ENCODE measurements around the gene ZNF320. TPM values are rescaled to one million over a fixed set of nuclear protein-coding genes. Genes with fewer than 3 reads are reported as not detected.
"Not testable (repeated sequence)": the region's sequence is repeated elsewhere in the genome, so short reads cannot be mapped to it uniquely, and the experiment has no call there.

Gene ZNF320
- total RNA-seq, 1 donor from 2014 or later: 11.1 TPM

- Histone ChIP-seq H3K36me3 (peaks cover 6% of the 10 kb centered on the region), H3K27ac (replicated peaks) (peak overlapping the region; percentile 87), H3K27me3 (ENCODE audit: low read depth) (no peaks in the 10 kb centered on the region), H3K4me1 (peaks cover 26% of the 10 kb centered on the region), H3K4me3 (peak overlapping the region; percentile 90), H3K9me3 (replicated peaks) (peaks cover 19% of the 10 kb centered on the region)
- TF ChIP-seq, protein P1, sequence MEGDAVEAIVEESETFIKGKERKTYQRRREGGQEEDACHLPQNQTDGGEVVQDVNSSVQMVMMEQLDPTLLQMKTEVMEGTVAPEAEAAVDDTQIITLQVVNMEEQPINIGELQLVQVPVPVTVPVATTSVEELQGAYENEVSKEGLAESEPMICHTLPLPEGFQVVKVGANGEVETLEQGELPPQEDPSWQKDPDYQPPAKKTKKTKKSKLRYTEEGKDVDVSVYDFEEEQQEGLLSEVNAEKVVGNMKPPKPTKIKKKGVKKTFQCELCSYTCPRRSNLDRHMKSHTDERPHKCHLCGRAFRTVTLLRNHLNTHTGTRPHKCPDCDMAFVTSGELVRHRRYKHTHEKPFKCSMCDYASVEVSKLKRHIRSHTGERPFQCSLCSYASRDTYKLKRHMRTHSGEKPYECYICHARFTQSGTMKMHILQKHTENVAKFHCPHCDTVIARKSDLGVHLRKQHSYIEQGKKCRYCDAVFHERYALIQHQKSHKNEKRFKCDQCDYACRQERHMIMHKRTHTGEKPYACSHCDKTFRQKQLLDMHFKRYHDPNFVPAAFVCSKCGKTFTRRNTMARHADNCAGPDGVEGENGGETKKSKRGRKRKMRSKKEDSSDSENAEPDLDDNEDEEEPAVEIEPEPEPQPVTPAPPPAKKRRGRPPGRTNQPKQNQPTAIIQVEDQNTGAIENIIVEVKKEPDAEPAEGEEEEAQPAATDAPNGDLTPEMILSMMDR (IDR thresholded peaks at IDR 0.05; ENCODE audit: borderline replicate concordance): no peak
- intact Hi-C loops (cut with micrococcal nuclease): no loop called here
- no peak for DNase-seq
Measured at GRCh38 chr19:52943134-52943883, 45.9 kb upstream of the ZNF320 start.

DNA sequence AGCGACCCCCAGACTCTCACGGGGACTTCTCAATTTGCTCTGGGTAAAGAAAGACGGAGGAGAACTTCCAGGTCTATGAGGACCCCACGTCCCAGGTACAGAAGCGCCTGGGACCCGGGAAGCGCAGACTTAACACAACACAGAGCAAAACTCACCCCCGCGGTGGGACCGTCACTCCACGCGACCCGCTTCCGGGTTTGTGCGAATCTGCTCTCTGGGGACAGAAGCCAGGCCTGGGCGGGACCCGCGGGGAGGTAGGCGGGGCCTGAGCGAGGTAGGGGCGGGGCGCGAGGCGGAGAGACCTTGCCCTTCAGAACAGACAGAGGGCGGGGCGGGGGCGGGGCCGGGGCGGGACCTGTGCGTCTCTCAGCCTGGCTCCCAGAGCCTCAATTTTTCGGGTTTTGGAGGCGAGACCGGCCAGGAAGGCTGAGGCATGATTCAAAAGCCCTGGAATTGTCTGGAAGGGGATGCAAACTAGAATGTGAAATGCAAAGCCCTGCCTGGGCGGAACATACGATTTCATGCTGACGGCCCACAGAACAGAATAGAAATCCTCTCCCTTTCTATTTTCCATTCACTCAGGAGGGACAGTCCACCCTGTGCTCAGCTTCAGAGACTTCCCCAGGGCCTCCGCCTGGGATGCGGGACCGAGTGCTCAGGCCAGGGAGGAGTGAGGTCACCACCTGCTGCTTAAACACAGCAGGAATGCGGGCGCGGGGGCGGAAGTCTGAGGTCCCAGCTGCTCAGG lies 45.1 kb upstream of the ZNF320 start:
- H3K27ac ChIP-seq (replicated peaks): peak overlapping the region; percentile 87
- peak overlapping the region; percentile 90 for H3K4me3 ChIP-seq
- H3K27me3 ChIP-seq (ENCODE audit: low read depth): no peaks in the 10 kb centered on the region
- H3K4me1 ChIP-seq: peaks cover 26% of the 10 kb centered on the region
- TF ChIP-seq, protein P1 (IDR thresholded peaks at IDR 0.05; ENCODE audit: borderline replicate concordance): no peak
- H3K9me3 ChIP-seq (replicated peaks): peaks cover 11% of the 10 kb centered on the region
- DNase-seq: peak; percentile 94
- intact Hi-C loops (cut with micrococcal nuclease): no loop called here
- no peaks in the 10 kb centered on the region for H3K36me3 ChIP-seq

DNA sequence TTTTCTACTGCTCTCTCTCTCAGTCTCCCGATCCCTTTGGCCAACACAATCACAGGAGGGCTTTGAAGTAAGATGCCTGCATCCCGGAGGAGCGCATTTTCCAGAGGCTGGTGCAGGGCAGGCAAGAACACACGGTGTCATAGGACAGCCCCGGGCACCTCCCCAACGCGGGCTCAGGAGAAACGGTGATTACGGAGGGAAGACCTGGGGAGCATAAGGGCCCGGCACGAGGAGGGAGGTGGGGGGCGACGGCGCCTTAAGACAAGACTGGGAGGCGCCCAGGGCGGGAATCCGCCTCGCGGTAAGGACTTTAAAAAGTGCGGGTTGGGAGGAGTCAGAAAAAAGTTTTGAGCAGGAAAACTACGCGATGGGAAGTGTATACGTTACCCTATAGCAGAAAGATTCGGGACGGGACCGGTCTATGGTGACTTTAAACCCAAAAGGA lies 44.5 kb upstream of the ZNF320 start:
- Histone ChIP-seq H3K27ac (replicated peaks) (peak overlapping the region; percentile 87), H3K4me3 (peak overlapping the region; percentile 90), H3K36me3 (no peaks in the 10 kb centered on the region), H3K27me3 (ENCODE audit: low read depth) (no peaks in the 10 kb centered on the region), H3K9me3 (replicated peaks) (peaks cover 5% of the 10 kb centered on the region), H3K4me1 (peaks cover 26% of the 10 kb centered on the region)
- TF ChIP-seq, protein P1 (IDR thresholded peaks at IDR 0.05; ENCODE audit: borderline replicate concordance): no peak
- intact Hi-C loops (cut with micrococcal nuclease): no loop called here
- peak; percentile 27 for DNase-seq

- H3K27me3 ChIP-seq (ENCODE audit: low read depth); intact Hi-C loops (cut with micrococcal nuclease); H3K36me3 ChIP-seq; H3K9me3 ChIP-seq (replicated peaks); DNase-seq: not testable (repeated sequence)
- Histone ChIP-seq H3K4me3 (peak overlapping the region; percentile 90), H3K4me1 (peaks cover 26% of the 10 kb centered on the region), H3K27ac (replicated peaks) (peak overlapping the region; percentile 87)
Measured at GRCh38 chr19:52941523-52941922, 44.1 kb upstream of the ZNF320 start.

DNA sequence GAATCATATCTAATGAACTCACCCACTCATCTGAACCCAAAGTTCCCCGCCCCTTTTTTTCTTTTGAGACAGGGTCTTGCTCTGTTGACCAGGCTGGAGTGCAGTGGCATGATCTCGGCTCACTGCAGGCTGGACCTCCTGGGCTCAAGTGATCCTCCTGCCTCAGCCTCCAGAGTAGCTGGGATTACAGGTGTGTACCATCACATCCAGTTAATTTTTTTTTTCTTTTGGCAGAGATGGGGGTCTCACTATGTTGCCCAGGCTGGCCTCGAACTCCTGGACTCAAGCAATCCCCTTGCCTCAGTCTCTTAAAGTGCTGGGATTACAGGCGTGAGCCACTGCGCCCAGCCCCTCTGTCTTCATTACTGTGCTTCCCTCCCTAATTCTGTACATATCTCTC lies 43.5 kb upstream of the ZNF320 start:
- peaks cover 26% of the 10 kb centered on the region for H3K4me1 ChIP-seq
- H3K9me3 ChIP-seq (replicated peaks); H3K27me3 ChIP-seq (ENCODE audit: low read depth); H3K36me3 ChIP-seq; DNase-seq; H3K4me3 ChIP-seq; H3K27ac ChIP-seq (replicated peaks); intact Hi-C loops (cut with micrococcal nuclease): not testable (repeated sequence)

GRCh38 chr19:52938761-52939160 lies 41.3 kb upstream of the ZNF320 start:
- DNase-seq: no peak
- no peak overlapping the region for H3K27ac ChIP-seq (replicated peaks)

More at GRCh38 chr19:52938761-52939160, 41.3 kb upstream of the ZNF320 start:
- no peaks in the 10 kb centered on the region for H3K9me3 ChIP-seq (replicated peaks)
- H3K27me3 ChIP-seq (ENCODE audit: low read depth): no peaks in the 10 kb centered on the region
- H3K4me1 ChIP-seq: peaks cover 22% of the 10 kb centered on the region
- H3K36me3 ChIP-seq: no peaks in the 10 kb centered on the region
- TF ChIP-seq, protein P1 (IDR thresholded peaks at IDR 0.05; ENCODE audit: borderline replicate concordance): no peak
- H3K4me3 ChIP-seq: no peak overlapping the region
- intact Hi-C loops (cut with micrococcal nuclease): no loop called here
